K562 (cell line): ENCODE data around the gene LCA5. TPM values are rescaled to one million over a fixed set of nuclear protein-coding genes. Genes with fewer than 3 reads are reported as not detected.
A peak's percentile ranks its signal among the peaks of the same experiment; 100 is the strongest.

ENCODE experiments used
- CC2D1A ChIP-seq: fragments of 450-650 bp; IDR thresholded peaks from 2 replicates; pipeline ENCODE4 v1.6.1; 2017; ENCODE audit warnings: mild to moderate bottlenecking
- CHD7 ChIP-seq: fragments of 200-600 bp; sonication (generic); IDR thresholded peaks from one replicate; pipeline ENCODE4 v1.6.1; 2012; ENCODE audit warnings: mild to moderate bottlenecking, low read depth, low read length, inconsistent platforms
- CREM ChIP-seq: IDR thresholded peaks from 2 replicates; pipeline ENCODE4 v1.6.1; 2014; ENCODE audit warnings: antibody characterized with exemption, low read depth
- GTF2F1 ChIP-seq: IDR thresholded peaks from 2 replicates; pipeline ENCODE4 v1.6.1; 2011; ENCODE audit warnings: low read depth, low read length, improper control_type of control experiment
- HNRNPUL1 ChIP-seq: fragments of 200-400 bp; formaldehyde crosslinking; IDR thresholded peaks from 2 replicates; pipeline ENCODE4 v1.6.1; 2017; ENCODE audit warnings: low read length
- ILK ChIP-seq: fragments of 450-650 bp; IDR thresholded peaks from 2 replicates; pipeline ENCODE4 v1.6.1; 2016; ENCODE audit warnings: missing genetic modification characterization, low read depth, mild to moderate bottlenecking, missing compliant biosample characterization, moderate library complexity, borderline replicate concordance
- KLF10 ChIP-seq: fragments of 250-450 bp; sonication (Bioruptor Pico); IDR thresholded peaks from 2 replicates; pipeline ENCODE4 v1.6.1; 2021; ENCODE audit warnings: matching md5 sums
- RCOR1 ChIP-seq, 2 experiments: IDR thresholded peaks; 2 replicates each; pipeline ENCODE4 v1.6.1; 2012; ENCODE audit warnings: low read depth in 2 of 2, low read length in 2 of 2, borderline replicate concordance in 1 of 2, improper control_type of control experiment in 1 of 2
- TARDBP ChIP-seq: fragments of 450-650 bp; IDR thresholded peaks from 2 replicates; pipeline ENCODE4 v1.6.1; 2016
- TEAD2 ChIP-seq: fragments of 450-650 bp; IDR thresholded peaks from 2 replicates; pipeline ENCODE4 v1.6.1; 2016; ENCODE audit warnings: missing genetic modification characterization, control low read depth, missing compliant biosample characterization
- TEAD4 ChIP-seq, 2 experiments: sonication (generic) in 1 of 2; formaldehyde crosslinking in 1 of 2; IDR thresholded peaks; 2 replicates each; pipeline versions ENCODE4 v1.6.1 to v1.8.0; 2012 to 2022; ENCODE audit warnings: borderline replicate concordance in 1 of 2, inconsistent platforms in 1 of 2, low read length in 1 of 2, mild to moderate bottlenecking in 1 of 2, missing genetic modification reagents in 1 of 2
- ZNF184 ChIP-seq: sonication (generic); formaldehyde crosslinking; IDR thresholded peaks from 2 replicates; pipeline ENCODE4 v1.5.0; 2020; ENCODE audit warnings: missing genetic modification reagents
- ZNF778 ChIP-seq: fragments of 450-650 bp; formaldehyde crosslinking; IDR thresholded peaks from 2 replicates; pipeline ENCODE4 v1.4.0; 2020; ENCODE audit warnings: mild to moderate bottlenecking, moderate library complexity
- polyA plus RNA-seq, 8 experiments: library from polyadenylated mRNA; depleted of rRNA in 4 of 8; stranded (reverse) in 5 of 8; unstranded in 3 of 8; fragments of >200 nt; fragmentation: Nextera tagmentation in 2 of 8; fragmentation: Illumina TruSeq in 1 of 8; extraction: Ambion mirVana in 2 of 8; extraction: Trizol in 1 of 8; gene quantifications; 2 replicates each; pipeline versions ENCODE4 v1.2.1 to v1.2.3, GENCODE V29; 2011 to 2014; ENCODE audit warnings: inconsistent platforms in 1 of 8, missing spikeins in 1 of 8
- total RNA-seq, 7 experiments: library from RNA; depleted of rRNA in 6 of 7; stranded (reverse); fragments of >200 nt in 6 of 7; fragmentation: Illumina TruSeq in 2 of 7; extraction: Trizol in 2 of 7; gene quantifications; 2 replicates each; pipeline versions ENCODE4 v1.2.1 to v1.2.3, GENCODE V29; 2011 to 2021; ENCODE audit warnings: low replicate concordance in 1 of 7
- TF ChIP-seq, protein P1 (sequence below): fragments of 250-450 bp; sonication (Bioruptor Pico); IDR thresholded peaks from 2 replicates; pipeline ENCODE4 v1.8.0; 2022; ENCODE audit warnings: inconsistent platforms, mild to moderate bottlenecking, moderate library complexity, borderline replicate concordance

The LCA5 gene
- total and polyA plus RNA-seq, 9 of the 15 experiments (the other 6 are each of a cell fraction or from before 2014, with no cell fraction given), result 1.0 to 3.4 (median 1.8) TPM

DNA sequence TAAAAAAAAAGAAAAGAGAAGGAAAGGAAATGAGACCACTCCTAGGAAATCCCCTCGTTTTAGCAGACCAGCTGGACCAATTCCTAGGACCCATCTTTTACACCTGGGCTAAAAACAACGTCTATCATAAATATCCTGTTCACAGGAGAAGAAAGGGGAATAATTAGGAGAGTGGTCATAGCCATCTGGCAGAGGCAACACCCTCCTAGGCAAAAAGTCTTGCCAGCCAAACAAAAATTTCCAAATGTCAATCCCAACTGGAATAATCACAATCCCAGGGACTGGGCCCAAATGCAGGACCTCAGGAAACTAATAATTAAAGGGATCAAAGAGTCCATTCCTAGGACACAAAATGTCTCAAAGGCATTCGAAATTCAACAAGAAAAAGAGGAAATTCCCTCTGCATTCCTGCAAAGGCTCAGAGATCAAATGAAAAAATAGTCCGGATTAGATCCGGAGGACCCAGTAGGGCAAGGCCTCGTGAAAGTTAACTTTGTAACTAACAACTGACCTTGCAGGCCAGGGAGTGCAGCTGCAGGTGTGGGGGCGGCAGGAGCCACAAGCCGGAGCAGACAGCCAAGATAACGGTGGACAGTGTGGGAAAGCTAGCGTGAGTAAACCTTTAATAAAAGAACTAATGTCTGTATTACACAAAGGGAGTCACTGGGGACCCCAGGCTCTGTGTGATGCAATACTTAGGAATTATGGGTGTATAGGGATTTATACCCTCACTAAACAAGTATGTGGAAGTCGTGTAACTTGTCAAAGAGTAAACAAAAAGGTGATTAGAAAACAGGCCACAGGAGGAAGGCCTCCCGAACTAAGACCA, 11.7 kb downstream of the LCA5 start (continued):
- TF ChIP-seq KLF10 (CRISPR knock-in tag) (no peak), ILK (tag) (no peak), RCOR1 (IDR thresholded peaks at IDR 0.05; ENCODE audit: borderline replicate concordance in 1 of 2, low read depth in 2 of 2, low read length in 2 of 2) (peak in 1 of 2 experiments; percentile 37; a peak in 1 of 4 replicates), CHD7 (no peak), GTF2F1 (no peak), CC2D1A (peak; percentile 32; the same call in 1 of the 2 replicates), ZNF184 (CRISPR knock-in tag) (no peak), TEAD2 (tag) (peak; percentile 54; the same call in 1 of the 2 replicates), ZNF778 (CRISPR knock-in tag) (no peak), HNRNPUL1 (no peak), TEAD4 (IDR thresholded peaks at IDR 0.05; ENCODE audit: low read length) (peak; percentile 78), TEAD4 (CRISPR knock-in tag; IDR thresholded peaks at IDR 0.05; ENCODE audit: borderline replicate concordance) (no peak), CREM (peak; percentile 46; the same call in 1 of the 2 replicates), TARDBP (no peak)
- TF ChIP-seq, protein P1, sequence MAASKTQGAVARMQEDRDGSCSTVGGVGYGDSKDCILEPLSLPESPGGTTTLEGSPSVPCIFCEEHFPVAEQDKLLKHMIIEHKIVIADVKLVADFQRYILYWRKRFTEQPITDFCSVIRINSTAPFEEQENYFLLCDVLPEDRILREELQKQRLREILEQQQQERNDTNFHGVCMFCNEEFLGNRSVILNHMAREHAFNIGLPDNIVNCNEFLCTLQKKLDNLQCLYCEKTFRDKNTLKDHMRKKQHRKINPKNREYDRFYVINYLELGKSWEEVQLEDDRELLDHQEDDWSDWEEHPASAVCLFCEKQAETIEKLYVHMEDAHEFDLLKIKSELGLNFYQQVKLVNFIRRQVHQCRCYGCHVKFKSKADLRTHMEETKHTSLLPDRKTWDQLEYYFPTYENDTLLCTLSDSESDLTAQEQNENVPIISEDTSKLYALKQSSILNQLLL, result no peak
